Measurements from ENCODE around the gene DGUOK. TPM values are rescaled to one million over a fixed set of nuclear protein-coding genes. Genes with fewer than 3 reads are reported as not detected.
A peak's percentile ranks its signal among the peaks of the same experiment; 100 is the strongest.

Gene DGUOK
- total and polyA plus RNA-seq, 7 donors = 31.6 to 132 (median 48.1) TPM

GRCh38 chr2:73970850-73971471, 44.3 kb downstream of the DGUOK start:
- 20 to 28% methylated on average over 7 of the region's 7 CpGs for WGBS, 2 donors
- Histone ChIP-seq H3K27me3 (no peaks in the 10 kb centered on the region), H3K4me1 (peaks cover 0 to 18% (median 16%) of the 10 kb centered on the region in 4 donors), H3K4me3 (no peak overlapping the region), H3K27ac (peak overlapping the region in 3 of 4 donors; percentile 29 to 56 (median 39)), H3K9me3 (no peaks in the 10 kb centered on the region), H3K36me3 (no peaks in the 10 kb centered on the region)
- peak; percentile 79 for DNase-seq
- TF ChIP-seq CTCF (IDR thresholded peaks at IDR 0.05) = no peak
- TF ChIP-seq POLR2AphosphoS5 (IDR thresholded peaks at IDR 0.05) = peak in 2 of 4 donors; percentile 12 to 36
- TF ChIP-seq POLR2A (IDR thresholded peaks at IDR 0.05) = no peak
- no peak for TF ChIP-seq EP300 (IDR thresholded peaks at IDR 0.05)
- intact Hi-C loops (cut with DNase I) = no loop called here

- Histone ChIP-seq H3K4me1 (peaks cover 0 to 18% (median 16%) of the 10 kb centered on the region in 4 donors), H3K36me3 (no peaks in the 10 kb centered on the region), H3K27ac (no peak overlapping the region), H3K4me3 (no peak overlapping the region), H3K9me3 (no peaks in the 10 kb centered on the region), H3K27me3 (no peaks in the 10 kb centered on the region)
- intact Hi-C loops (cut with DNase I) = no loop called here
- WGBS, 2 donors = 22 to 55% methylated on average over 3 of the region's 3 CpGs
- TF ChIP-seq POLR2AphosphoS5 (IDR thresholded peaks at IDR 0.05) (no peak), EP300 (IDR thresholded peaks at IDR 0.05) (no peak), CTCF (IDR thresholded peaks at IDR 0.05) (no peak), POLR2A (IDR thresholded peaks at IDR 0.05) (no peak)
- DNase-seq = no peak
Observed at GRCh38 chr2:73971722-73972121, 45.0 kb downstream of the DGUOK start.

- intact Hi-C loops (cut with DNase I) = no loop called here
- no peak overlapping the region for H3K27ac ChIP-seq
- 44 to 46% methylated on average over 3 of the region's 3 CpGs for WGBS, 2 donors
- H3K27me3 ChIP-seq = no peaks in the 10 kb centered on the region
- H3K9me3 ChIP-seq = no peaks in the 10 kb centered on the region
- peaks cover 0 to 18% (median 16%) of the 10 kb centered on the region in 4 donors for H3K4me1 ChIP-seq
- H3K4me3 ChIP-seq = no peak overlapping the region
- no peak for TF ChIP-seq CTCF (IDR thresholded peaks at IDR 0.05)
- TF ChIP-seq POLR2AphosphoS5 (IDR thresholded peaks at IDR 0.05) = no peak
- no peak for TF ChIP-seq EP300 (IDR thresholded peaks at IDR 0.05)
- no peak for TF ChIP-seq POLR2A (IDR thresholded peaks at IDR 0.05)
- no peak for DNase-seq
- H3K36me3 ChIP-seq = no peaks in the 10 kb centered on the region
Observed at GRCh38 chr2:73972846-73973245, 46.2 kb downstream of the DGUOK start.

GRCh38 chr2:73975731-73976130, 49.1 kb downstream of the DGUOK start:
- Histone ChIP-seq H3K36me3 (no peaks in the 10 kb centered on the region), H3K9me3 (no peaks in the 10 kb centered on the region), H3K27me3 (peaks cover 0 to 13% (median 9%) of the 10 kb centered on the region in 3 donors), H3K27ac (no peak overlapping the region), H3K4me1 (peaks cover 0 to 14% (median 11%) of the 10 kb centered on the region in 4 donors), H3K4me3 (no peak overlapping the region)
- 90 to 94% methylated on average over 3 of the region's 3 CpGs for WGBS, 2 donors
- DNase-seq = no peak
- intact Hi-C loops (cut with DNase I) = no loop called here
- TF ChIP-seq POLR2A (IDR thresholded peaks at IDR 0.05) (no peak), EP300 (IDR thresholded peaks at IDR 0.05) (no peak), POLR2AphosphoS5 (IDR thresholded peaks at IDR 0.05) (no peak), CTCF (IDR thresholded peaks at IDR 0.05) (no peak)

GRCh38 chr2:73976803-73977202, 50.1 kb downstream of the DGUOK start:
- peaks cover 0 to 14% (median 8%) of the 10 kb centered on the region in 4 donors for H3K4me1 ChIP-seq
- H3K9me3 ChIP-seq = no peaks in the 10 kb centered on the region
- no peak overlapping the region for H3K4me3 ChIP-seq
- DNase-seq = no peak
- H3K27me3 ChIP-seq = peaks cover 2 to 13% (median 9%) of the 10 kb centered on the region in 3 donors
- TF ChIP-seq POLR2A (IDR thresholded peaks at IDR 0.05) (no peak), CTCF (IDR thresholded peaks at IDR 0.05) (no peak), POLR2AphosphoS5 (IDR thresholded peaks at IDR 0.05) (no peak), EP300 (IDR thresholded peaks at IDR 0.05) (no peak)
- intact Hi-C loops (cut with DNase I) = no loop called here
- WGBS, 2 donors = 90 to 98% methylated on average over 1 of the region's 1 CpG
- H3K36me3 ChIP-seq = no peaks in the 10 kb centered on the region
- no peak overlapping the region for H3K27ac ChIP-seq

All from sigmoid colon (tissue), 7 donors.